GM18511 (cell line): ENCODE results near the gene TNIK.
"Not testable (repeated sequence)": the region's sequence is repeated elsewhere in the genome, so short reads cannot be mapped to it uniquely, and the experiment has no call there.

ENCODE experiments used
- ATAC-seq: cut with Tn5 transposase; IDR thresholded peaks from one replicate; pipeline ENCODE4 v1.9.1; 2021; ENCODE audit warnings: mild to moderate bottlenecking, moderate library complexity; ENCODE audit not compliant: unreplicated experiment

TNIK gene

GRCh38 chr3:171149526-171150116 lies 310.6 kb downstream of the TNIK start:
- ATAC-seq: no peak

GRCh38 chr3:171145798-171146197 lies 314.4 kb downstream of the TNIK start:
- ATAC-seq: no peak

GRCh38 chr3:171142985-171143384 lies 317.2 kb downstream of the TNIK start:
- no peak for ATAC-seq

- no peak for ATAC-seq
Observed at GRCh38 chr3:171140246-171140645, 320.0 kb downstream of the TNIK start.

- ATAC-seq: no peak
Observed at GRCh38 chr3:171138027-171138426, 322.2 kb downstream of the TNIK start.

GRCh38 chr3:171135549-171135948 lies 324.7 kb downstream of the TNIK start:
- ATAC-seq: no peak

GRCh38 chr3:171133796-171134569 lies 326.2 kb downstream of the TNIK start:
- ATAC-seq: no peak

- ATAC-seq: no peak
Observed at GRCh38 chr3:171133337-171133736, 326.9 kb downstream of the TNIK start.

GRCh38 chr3:171132873-171133272 lies 327.3 kb downstream of the TNIK start:
- no peak for ATAC-seq

GRCh38 chr3:171129827-171130226 lies 330.4 kb downstream of the TNIK start:
- no peak for ATAC-seq

GRCh38 chr3:171127611-171128010 lies 332.6 kb downstream of the TNIK start:
- no peak for ATAC-seq

- no peak for ATAC-seq
Observed at GRCh38 chr3:171126478-171127209, 333.6 kb downstream of the TNIK start.

- no peak for ATAC-seq
Observed at GRCh38 chr3:171125010-171125409, 335.2 kb downstream of the TNIK start.

- ATAC-seq: no peak
Observed at GRCh38 chr3:171123915-171124314, 336.3 kb downstream of the TNIK start.

- ATAC-seq: no peak
Observed at GRCh38 chr3:171122861-171123260, 337.3 kb downstream of the TNIK start.

GRCh38 chr3:171122240-171122639 lies 338.0 kb downstream of the TNIK start:
- no peak for ATAC-seq

- ATAC-seq: no peak
Observed at GRCh38 chr3:171121801-171122200, 338.4 kb downstream of the TNIK start.

GRCh38 chr3:171119402-171119801 lies 340.8 kb downstream of the TNIK start:
- ATAC-seq: not testable (repeated sequence)

- not testable (repeated sequence) for ATAC-seq
Observed at GRCh38 chr3:171118993-171119392, 341.2 kb downstream of the TNIK start.

GRCh38 chr3:171116824-171117395 lies 343.3 kb downstream of the TNIK start:
- ATAC-seq: no peak

- ATAC-seq: no peak
Observed at GRCh38 chr3:171116365-171116764, 343.8 kb downstream of the TNIK start.

- no peak for ATAC-seq
Observed at GRCh38 chr3:171115667-171116066, 344.5 kb downstream of the TNIK start.
